ENCODE measurements around the gene CRIM1. TPM values are rescaled to one million over a fixed set of nuclear protein-coding genes. Genes with fewer than 3 reads are reported as not detected.
A peak's percentile ranks its signal among the peaks of the same experiment; 100 is the strongest.

CRIM1 gene
- polyA plus RNA-seq, 2 of the 4 experiments (the other 2 are of a cell fraction), result 127 to 208 TPM

DNA sequence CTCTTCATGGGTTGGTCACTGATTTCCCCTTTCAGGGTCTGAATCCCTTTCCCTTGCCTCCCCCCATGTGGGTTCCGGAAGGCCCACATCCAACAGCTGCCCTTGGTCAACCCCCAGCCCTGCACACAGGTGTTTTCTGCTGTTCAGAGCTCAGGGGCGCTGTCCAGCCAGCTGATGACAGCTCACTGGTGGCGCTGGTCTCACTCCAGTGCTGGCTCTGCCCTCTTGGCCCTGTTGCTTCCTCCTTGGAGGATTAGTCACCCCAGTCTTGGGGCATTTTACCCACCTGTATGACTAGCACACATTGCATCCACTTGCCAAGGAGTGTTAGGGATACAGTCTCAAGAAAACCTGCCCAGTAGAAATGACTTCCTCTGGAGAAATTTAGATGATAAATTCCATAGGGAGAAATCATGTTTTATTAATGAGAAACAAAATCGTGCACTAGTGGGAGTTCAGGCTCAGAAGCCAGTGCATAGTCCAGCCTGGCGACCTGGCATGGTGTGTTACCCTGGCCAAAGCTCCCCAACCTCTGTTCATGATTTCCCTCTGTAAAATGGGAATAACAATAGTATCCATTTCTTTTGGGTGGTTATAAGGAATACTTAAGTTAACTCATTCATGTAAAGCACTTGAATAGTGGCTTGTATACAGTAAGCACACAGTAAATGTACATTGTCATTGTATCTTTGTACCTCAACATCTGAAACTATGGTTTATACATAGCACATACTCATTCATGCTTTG, 21.6 kb downstream of the CRIM1 start (continued):
- TF ChIP-seq, protein P1, sequence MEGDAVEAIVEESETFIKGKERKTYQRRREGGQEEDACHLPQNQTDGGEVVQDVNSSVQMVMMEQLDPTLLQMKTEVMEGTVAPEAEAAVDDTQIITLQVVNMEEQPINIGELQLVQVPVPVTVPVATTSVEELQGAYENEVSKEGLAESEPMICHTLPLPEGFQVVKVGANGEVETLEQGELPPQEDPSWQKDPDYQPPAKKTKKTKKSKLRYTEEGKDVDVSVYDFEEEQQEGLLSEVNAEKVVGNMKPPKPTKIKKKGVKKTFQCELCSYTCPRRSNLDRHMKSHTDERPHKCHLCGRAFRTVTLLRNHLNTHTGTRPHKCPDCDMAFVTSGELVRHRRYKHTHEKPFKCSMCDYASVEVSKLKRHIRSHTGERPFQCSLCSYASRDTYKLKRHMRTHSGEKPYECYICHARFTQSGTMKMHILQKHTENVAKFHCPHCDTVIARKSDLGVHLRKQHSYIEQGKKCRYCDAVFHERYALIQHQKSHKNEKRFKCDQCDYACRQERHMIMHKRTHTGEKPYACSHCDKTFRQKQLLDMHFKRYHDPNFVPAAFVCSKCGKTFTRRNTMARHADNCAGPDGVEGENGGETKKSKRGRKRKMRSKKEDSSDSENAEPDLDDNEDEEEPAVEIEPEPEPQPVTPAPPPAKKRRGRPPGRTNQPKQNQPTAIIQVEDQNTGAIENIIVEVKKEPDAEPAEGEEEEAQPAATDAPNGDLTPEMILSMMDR (IDR thresholded peaks at IDR 0.05), result peak; percentile 30; the same call in 1 of the 3 replicates
- no peak for TF ChIP-seq ESRRA (IDR thresholded peaks at IDR 0.05; ENCODE audit: borderline replicate concordance, low read length)
- TF ChIP-seq MYC (IDR thresholded peaks at IDR 0.05; ENCODE audit: borderline replicate concordance, low read length), result 0 out of 2 replicates have a peak, but pooled peaks have one; percentile 22
- TF ChIP-seq RAD21 (conservative IDR thresholded peaks at IDR 0.05 in 1 of 2, IDR thresholded peaks at IDR 0.05 in 1 of 2), result peak; percentile 37; a peak in 4 of 5 replicates
- TF ChIP-seq JUN (IDR thresholded peaks at IDR 0.05), result peak; percentile 18 to 35; a peak in 1 of 5 replicates
- TF ChIP-seq TFCP2L1 (CRISPR knock-in tag; IDR thresholded peaks at IDR 0.05), result no peak
- TF ChIP-seq, protein P2, sequence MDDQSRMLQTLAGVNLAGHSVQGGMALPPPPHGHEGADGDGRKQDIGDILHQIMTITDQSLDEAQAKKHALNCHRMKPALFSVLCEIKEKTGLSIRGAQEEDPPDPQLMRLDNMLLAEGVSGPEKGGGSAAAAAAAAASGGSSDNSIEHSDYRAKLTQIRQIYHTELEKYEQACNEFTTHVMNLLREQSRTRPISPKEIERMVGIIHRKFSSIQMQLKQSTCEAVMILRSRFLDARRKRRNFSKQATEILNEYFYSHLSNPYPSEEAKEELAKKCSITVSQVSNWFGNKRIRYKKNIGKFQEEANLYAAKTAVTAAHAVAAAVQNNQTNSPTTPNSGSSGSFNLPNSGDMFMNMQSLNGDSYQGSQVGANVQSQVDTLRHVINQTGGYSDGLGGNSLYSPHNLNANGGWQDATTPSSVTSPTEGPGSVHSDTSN (IDR thresholded peaks at IDR 0.05), result no peak
- TF ChIP-seq, protein P3, sequence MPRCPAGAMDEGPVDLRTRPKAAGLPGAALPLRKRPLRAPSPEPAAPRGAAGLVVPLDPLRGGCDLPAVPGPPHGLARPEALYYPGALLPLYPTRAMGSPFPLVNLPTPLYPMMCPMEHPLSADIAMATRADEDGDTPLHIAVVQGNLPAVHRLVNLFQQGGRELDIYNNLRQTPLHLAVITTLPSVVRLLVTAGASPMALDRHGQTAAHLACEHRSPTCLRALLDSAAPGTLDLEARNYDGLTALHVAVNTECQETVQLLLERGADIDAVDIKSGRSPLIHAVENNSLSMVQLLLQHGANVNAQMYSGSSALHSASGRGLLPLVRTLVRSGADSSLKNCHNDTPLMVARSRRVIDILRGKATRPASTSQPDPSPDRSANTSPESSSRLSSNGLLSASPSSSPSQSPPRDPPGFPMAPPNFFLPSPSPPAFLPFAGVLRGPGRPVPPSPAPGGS (IDR thresholded peaks at IDR 0.05), result no peak
- TF ChIP-seq FOSL2 (IDR thresholded peaks at IDR 0.05), result 0 out of 2 replicates have a peak, but pooled peaks have one; percentile 35
- TF ChIP-seq FOSL2 (CRISPR knock-in tag; IDR thresholded peaks at IDR 0.05), result peak; percentile 81
- TF ChIP-seq, protein P4, sequence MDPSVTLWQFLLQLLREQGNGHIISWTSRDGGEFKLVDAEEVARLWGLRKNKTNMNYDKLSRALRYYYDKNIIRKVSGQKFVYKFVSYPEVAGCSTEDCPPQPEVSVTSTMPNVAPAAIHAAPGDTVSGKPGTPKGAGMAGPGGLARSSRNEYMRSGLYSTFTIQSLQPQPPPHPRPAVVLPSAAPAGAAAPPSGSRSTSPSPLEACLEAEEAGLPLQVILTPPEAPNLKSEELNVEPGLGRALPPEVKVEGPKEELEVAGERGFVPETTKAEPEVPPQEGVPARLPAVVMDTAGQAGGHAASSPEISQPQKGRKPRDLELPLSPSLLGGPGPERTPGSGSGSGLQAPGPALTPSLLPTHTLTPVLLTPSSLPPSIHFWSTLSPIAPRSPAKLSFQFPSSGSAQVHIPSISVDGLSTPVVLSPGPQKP (IDR thresholded peaks at IDR 0.05; ENCODE audit: low read depth, low read length), result no peak
- no peak for TF ChIP-seq NPAS2 (CRISPR knock-in tag; IDR thresholded peaks at IDR 0.05; ENCODE audit: borderline replicate concordance)
- TF ChIP-seq TP53 (CRISPR knock-in tag; IDR thresholded peaks at IDR 0.05), result no peak
- peak; percentile 50; the same call in 1 of the 2 replicates for TF ChIP-seq GATA3 (IDR thresholded peaks at IDR 0.05; ENCODE audit: borderline replicate concordance)
- TF ChIP-seq, protein P5, sequence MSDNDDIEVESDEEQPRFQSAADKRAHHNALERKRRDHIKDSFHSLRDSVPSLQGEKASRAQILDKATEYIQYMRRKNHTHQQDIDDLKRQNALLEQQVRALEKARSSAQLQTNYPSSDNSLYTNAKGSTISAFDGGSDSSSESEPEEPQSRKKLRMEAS (IDR thresholded peaks at IDR 0.05), result peak; percentile 53; the same call in 1 of the 2 replicates
- TF ChIP-seq, protein P6, sequence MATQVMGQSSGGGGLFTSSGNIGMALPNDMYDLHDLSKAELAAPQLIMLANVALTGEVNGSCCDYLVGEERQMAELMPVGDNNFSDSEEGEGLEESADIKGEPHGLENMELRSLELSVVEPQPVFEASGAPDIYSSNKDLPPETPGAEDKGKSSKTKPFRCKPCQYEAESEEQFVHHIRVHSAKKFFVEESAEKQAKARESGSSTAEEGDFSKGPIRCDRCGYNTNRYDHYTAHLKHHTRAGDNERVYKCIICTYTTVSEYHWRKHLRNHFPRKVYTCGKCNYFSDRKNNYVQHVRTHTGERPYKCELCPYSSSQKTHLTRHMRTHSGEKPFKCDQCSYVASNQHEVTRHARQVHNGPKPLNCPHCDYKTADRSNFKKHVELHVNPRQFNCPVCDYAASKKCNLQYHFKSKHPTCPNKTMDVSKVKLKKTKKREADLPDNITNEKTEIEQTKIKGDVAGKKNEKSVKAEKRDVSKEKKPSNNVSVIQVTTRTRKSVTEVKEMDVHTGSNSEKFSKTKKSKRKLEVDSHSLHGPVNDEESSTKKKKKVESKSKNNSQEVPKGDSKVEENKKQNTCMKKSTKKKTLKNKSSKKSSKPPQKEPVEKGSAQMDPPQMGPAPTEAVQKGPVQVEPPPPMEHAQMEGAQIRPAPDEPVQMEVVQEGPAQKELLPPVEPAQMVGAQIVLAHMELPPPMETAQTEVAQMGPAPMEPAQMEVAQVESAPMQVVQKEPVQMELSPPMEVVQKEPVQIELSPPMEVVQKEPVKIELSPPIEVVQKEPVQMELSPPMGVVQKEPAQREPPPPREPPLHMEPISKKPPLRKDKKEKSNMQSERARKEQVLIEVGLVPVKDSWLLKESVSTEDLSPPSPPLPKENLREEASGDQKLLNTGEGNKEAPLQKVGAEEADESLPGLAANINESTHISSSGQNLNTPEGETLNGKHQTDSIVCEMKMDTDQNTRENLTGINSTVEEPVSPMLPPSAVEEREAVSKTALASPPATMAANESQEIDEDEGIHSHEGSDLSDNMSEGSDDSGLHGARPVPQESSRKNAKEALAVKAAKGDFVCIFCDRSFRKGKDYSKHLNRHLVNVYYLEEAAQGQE (IDR thresholded peaks at IDR 0.05), result peak; percentile 82
- TF ChIP-seq POLR2AphosphoS2 (conservative IDR thresholded peaks at IDR 0.05; ENCODE audit: low read length), result peak; percentile 87
- TF ChIP-seq, protein P7, sequence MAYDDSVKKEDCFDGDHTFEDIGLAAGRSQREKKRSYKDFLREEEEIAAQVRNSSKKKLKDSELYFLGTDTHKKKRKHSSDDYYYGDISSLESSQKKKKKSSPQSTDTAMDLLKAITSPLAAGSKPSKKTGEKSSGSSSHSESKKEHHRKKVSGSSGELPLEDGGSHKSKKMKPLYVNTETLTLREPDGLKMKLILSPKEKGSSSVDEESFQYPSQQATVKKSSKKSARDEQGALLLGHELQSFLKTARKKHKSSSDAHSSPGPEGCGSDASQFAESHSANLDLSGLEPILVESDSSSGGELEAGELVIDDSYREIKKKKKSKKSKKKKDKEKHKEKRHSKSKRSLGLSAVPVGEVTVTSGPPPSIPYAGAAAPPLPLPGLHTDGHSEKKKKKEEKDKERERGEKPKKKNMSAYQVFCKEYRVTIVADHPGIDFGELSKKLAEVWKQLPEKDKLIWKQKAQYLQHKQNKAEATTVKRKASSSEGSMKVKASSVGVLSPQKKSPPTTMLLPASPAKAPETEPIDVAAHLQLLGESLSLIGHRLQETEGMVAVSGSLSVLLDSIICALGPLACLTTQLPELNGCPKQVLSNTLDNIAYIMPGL (CRISPR knock-in tag; IDR thresholded peaks at IDR 0.05; ENCODE audit: borderline replicate concordance), result no peak
- no peak for TF ChIP-seq CBX8 (IDR thresholded peaks at IDR 0.05)
- no peak for TF ChIP-seq POLR2A (IDR thresholded peaks at IDR 0.05; ENCODE audit: low read length)
- TF ChIP-seq JUNB (IDR thresholded peaks at IDR 0.05), result peak; percentile 57; the same call in 1 of the 2 replicates
- TF ChIP-seq HOXB13 (CRISPR knock-in tag; IDR thresholded peaks at IDR 0.05; ENCODE audit: low read depth), result no peak
- TF ChIP-seq SMC3 (IDR thresholded peaks at IDR 0.05), result peak; percentile 41; the same call in 1 of the 3 replicates
- no peak for TF ChIP-seq FOXS1 (CRISPR knock-in tag; IDR thresholded peaks at IDR 0.05)
- no peak for TF ChIP-seq CEBPB (IDR thresholded peaks at IDR 0.05)
- TF ChIP-seq NFE2L2 (conservative IDR thresholded peaks at IDR 0.05; ENCODE audit: low read length), result no peak
- TF ChIP-seq RNF2 (IDR thresholded peaks at IDR 0.05; ENCODE audit: borderline replicate concordance, low read depth), result no peak
- no peak for TF ChIP-seq EP300 (IDR thresholded peaks at IDR 0.05)
- peak; percentile 55; the same call in 1 of the 2 replicates for TF ChIP-seq FOSB (CRISPR knock-in tag; IDR thresholded peaks at IDR 0.05)
- TF ChIP-seq CHD4 (IDR thresholded peaks at IDR 0.05; ENCODE audit: borderline replicate concordance), result no peak
- TF ChIP-seq ZC3H11A (IDR thresholded peaks at IDR 0.05), result no peak
- TF ChIP-seq EHMT2 (IDR thresholded peaks at IDR 0.05; ENCODE audit: low read depth), result no peak
